ENCODE data around the gene CRACDL.

DNA sequence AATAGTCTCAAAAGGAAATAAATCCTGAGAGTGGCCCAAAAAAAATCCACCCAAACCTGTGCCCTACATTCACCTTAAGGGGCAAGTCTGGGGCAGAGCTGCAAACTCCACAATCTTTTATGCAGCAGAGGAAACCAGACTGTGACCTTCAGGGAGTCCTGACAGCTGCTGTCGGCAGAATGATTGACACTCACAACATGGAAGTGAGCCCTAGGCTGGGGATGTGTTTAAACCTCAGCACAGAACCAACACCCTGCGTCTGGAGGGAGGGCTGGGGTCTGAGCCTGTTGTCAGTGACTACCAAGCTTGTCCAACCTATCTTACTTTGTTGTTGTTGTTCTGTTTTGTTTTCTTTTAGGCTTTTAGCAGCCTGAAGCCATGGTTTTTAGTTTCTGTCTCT is 39.6 kb downstream of the CRACDL start:
- TF ChIP-seq POLR2A (IDR thresholded peaks at IDR 0.05) (no peak), POLR2AphosphoS5 (IDR thresholded peaks at IDR 0.05) (no peak)
- TF ChIP-seq, protein P1, sequence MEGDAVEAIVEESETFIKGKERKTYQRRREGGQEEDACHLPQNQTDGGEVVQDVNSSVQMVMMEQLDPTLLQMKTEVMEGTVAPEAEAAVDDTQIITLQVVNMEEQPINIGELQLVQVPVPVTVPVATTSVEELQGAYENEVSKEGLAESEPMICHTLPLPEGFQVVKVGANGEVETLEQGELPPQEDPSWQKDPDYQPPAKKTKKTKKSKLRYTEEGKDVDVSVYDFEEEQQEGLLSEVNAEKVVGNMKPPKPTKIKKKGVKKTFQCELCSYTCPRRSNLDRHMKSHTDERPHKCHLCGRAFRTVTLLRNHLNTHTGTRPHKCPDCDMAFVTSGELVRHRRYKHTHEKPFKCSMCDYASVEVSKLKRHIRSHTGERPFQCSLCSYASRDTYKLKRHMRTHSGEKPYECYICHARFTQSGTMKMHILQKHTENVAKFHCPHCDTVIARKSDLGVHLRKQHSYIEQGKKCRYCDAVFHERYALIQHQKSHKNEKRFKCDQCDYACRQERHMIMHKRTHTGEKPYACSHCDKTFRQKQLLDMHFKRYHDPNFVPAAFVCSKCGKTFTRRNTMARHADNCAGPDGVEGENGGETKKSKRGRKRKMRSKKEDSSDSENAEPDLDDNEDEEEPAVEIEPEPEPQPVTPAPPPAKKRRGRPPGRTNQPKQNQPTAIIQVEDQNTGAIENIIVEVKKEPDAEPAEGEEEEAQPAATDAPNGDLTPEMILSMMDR (IDR thresholded peaks at IDR 0.05) = no peak
